Vagina (tissue), 2 donors: ENCODE measurements around the gene LAIR2.

ENCODE experiments used
- POLR2A ChIP-seq, 2 donors: fragments of 450-650 bp; IDR thresholded peaks; one replicate each; pipeline ENCODE4 v1.6.1; 2017; ENCODE audit warnings: antibody characterized with exemption in 2 of 2, mild to moderate bottlenecking in 2 of 2, moderate library complexity in 2 of 2
- TF ChIP-seq, protein P1 (sequence below), 3 experiments: fragments of 450-650 bp in 2 of 3; fragments of 200-600 bp in 1 of 3; sonication (generic) in 1 of 3; IDR thresholded peaks; one replicate each; pipeline ENCODE4 v1.5.1; 2017 to 2019; ENCODE audit warnings: antibody characterized with exemption in 3 of 3, mild to moderate bottlenecking in 2 of 3, moderate library complexity in 2 of 3

DNA sequence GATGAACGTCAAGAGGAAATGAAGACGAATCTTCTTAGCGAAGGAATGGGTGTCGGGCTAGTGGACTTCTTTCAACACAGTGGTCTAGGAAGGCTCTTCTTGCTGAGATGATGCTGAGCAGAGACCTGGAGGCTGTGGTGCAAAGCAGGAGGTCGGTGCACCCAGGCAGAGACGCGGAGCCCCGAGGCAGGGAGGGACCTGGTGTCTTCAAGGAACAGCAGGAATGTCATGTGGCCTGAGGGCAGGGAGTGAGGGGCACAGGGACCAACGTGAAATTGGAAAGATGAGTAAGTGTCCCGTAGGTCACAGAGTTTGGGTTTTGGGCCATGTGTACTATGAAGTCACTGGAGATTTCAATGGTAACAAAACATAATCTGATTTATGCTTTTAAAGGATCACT, 18.2 kb upstream of the LAIR2 start:
- TF ChIP-seq, protein P1, sequence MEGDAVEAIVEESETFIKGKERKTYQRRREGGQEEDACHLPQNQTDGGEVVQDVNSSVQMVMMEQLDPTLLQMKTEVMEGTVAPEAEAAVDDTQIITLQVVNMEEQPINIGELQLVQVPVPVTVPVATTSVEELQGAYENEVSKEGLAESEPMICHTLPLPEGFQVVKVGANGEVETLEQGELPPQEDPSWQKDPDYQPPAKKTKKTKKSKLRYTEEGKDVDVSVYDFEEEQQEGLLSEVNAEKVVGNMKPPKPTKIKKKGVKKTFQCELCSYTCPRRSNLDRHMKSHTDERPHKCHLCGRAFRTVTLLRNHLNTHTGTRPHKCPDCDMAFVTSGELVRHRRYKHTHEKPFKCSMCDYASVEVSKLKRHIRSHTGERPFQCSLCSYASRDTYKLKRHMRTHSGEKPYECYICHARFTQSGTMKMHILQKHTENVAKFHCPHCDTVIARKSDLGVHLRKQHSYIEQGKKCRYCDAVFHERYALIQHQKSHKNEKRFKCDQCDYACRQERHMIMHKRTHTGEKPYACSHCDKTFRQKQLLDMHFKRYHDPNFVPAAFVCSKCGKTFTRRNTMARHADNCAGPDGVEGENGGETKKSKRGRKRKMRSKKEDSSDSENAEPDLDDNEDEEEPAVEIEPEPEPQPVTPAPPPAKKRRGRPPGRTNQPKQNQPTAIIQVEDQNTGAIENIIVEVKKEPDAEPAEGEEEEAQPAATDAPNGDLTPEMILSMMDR (IDR thresholded peaks at IDR 0.05), result no peak
- no peak for TF ChIP-seq POLR2A (IDR thresholded peaks at IDR 0.05)
